B cell (primary cell): Measurements from ENCODE around the gene IFNA7. TPM values are rescaled to one million over a fixed set of nuclear protein-coding genes. Genes with fewer than 3 reads are reported as not detected.
"Not testable (repeated sequence)": the region's sequence is repeated elsewhere in the genome, so short reads cannot be mapped to it uniquely, and the experiment has no call there.

Source experiments
- ATAC-seq: fragments of 200-7000 bp; cut with Tn5 transposase; one replicate; pipeline ENCODE4 v1.10.0; 2021; ENCODE audit warnings: low read depth, mild to moderate bottlenecking, moderate number of reproducible peaks, moderate library complexity
- CTCF ChIA-PET: fragments of 350-600 bp; sonication (Branson Sonifier 250); formaldehyde crosslinking; loops from one replicate; lab custom pipeline; 2021; ENCODE audit warnings: antibody characterized with exemption, inconsistent platforms; lab: Charles Lee
- POLR2A ChIA-PET: fragments of 350-600 bp; sonication (Branson Sonifier 250); formaldehyde crosslinking; loops from one replicate; lab custom pipeline; 2021; ENCODE audit warnings: antibody characterized with exemption; lab: Charles Lee
- DNase-seq: peaks from one replicate; pipeline ENCODE4 v3.0.0; 2013
- H2AFZ ChIP-seq: 2 replicates; pipeline ENCODE4 v1.6.1; 2012; ENCODE audit warnings: mild to moderate bottlenecking, low read depth, low read length; ENCODE audit not compliant: insufficient read depth, poor library complexity, severe bottlenecking
- H3K27ac ChIP-seq, 2 donors: 1 replicate in 1 of 2; 2 replicates in 1 of 2; pipeline ENCODE4 v1.5.1; 2012 to 2013; ENCODE audit warnings: low read length in 2 of 2, mild to moderate bottlenecking in 2 of 2, moderate library complexity in 1 of 2
- H3K27me3 ChIP-seq, 4 experiments: fragments of 200-600 bp in 1 of 4; sonication (generic) in 1 of 4; replicated peaks in 1 of 4; 1 replicate in 2 of 4; 2 replicates in 2 of 4; pipeline versions ENCODE4 v1.6.1 to v1.7.0; 2013 to 2016; ENCODE audit warnings: low read length in 3 of 4, mild to moderate bottlenecking in 2 of 4, mixed read lengths in 1 of 4, moderate library complexity in 1 of 4; ENCODE audit not compliant: insufficient read depth in 4 of 4, control insufficient read depth in 3 of 4; ENCODE audit errors: control extremely low read depth in 1 of 4
- H3K36me3 ChIP-seq, 2 experiments: replicated peaks in 1 of 2; 1 replicate in 1 of 2; 2 replicates in 1 of 2; pipeline versions ENCODE4 v1.6.1 to v1.7.1; 2013; ENCODE audit warnings: low read length in 1 of 2; ENCODE audit not compliant: insufficient read depth in 2 of 2, control insufficient read depth in 1 of 2; ENCODE audit errors: control extremely low read depth in 1 of 2, extremely low read depth in 1 of 2
- H3K4me1 ChIP-seq, 2 donors: fragments of 200-600 bp in 1 of 2; sonication (generic) in 1 of 2; 1 replicate in 1 of 2; 2 replicates in 1 of 2; pipeline versions ENCODE4 v1.5.1 to v1.6.1; 2013 to 2017; ENCODE audit warnings: low read length in 2 of 2; ENCODE audit not compliant: control insufficient read depth in 2 of 2, insufficient read depth in 2 of 2
- H3K4me2 ChIP-seq: replicated peaks from 2 replicates; pipeline ENCODE3; 2012; ENCODE audit warnings: mild to moderate bottlenecking, low read depth, low read length; ENCODE audit not compliant: poor library complexity, severe bottlenecking
- H3K4me3 ChIP-seq, 5 experiments: fragments of 200-600 bp in 1 of 5; sonication (generic) in 1 of 5; 1 replicate in 3 of 5; 2 replicates in 2 of 5; pipeline versions ENCODE4 v1.5.1 to v1.7.0; 2011 to 2016; ENCODE audit warnings: low read length in 4 of 5, mild to moderate bottlenecking in 4 of 5, low read depth in 2 of 5, control low read depth in 1 of 5, moderate library complexity in 1 of 5; ENCODE audit not compliant: insufficient read depth in 1 of 5; ENCODE audit errors: control extremely low read depth in 1 of 5, extremely low read depth in 1 of 5
- H3K79me2 ChIP-seq: fragments of 200-600 bp; sonication (generic); one replicate; pipeline ENCODE4 v1.6.0; 2016; ENCODE audit warnings: low read length; ENCODE audit not compliant: control insufficient read depth, insufficient read depth
- H3K9ac ChIP-seq: fragments of 200-600 bp; sonication (generic); 2 replicates; pipeline ENCODE4 v1.6.1; 2017; ENCODE audit warnings: mild to moderate bottlenecking, low read length, moderate library complexity
- H3K9me3 ChIP-seq, 3 donors: one replicate each; pipeline versions ENCODE4 v1.6.1 to v1.7.1; 2013; ENCODE audit warnings: low read length in 2 of 3; ENCODE audit not compliant: control insufficient read depth in 2 of 3, insufficient read depth in 1 of 3; ENCODE audit errors: control extremely low read depth in 1 of 3
- H4K20me1 ChIP-seq: 2 replicates; pipeline ENCODE4 v1.6.0; 2012; ENCODE audit warnings: mild to moderate bottlenecking, low read length; ENCODE audit not compliant: insufficient read depth, control insufficient read depth, poor library complexity, severe bottlenecking
- H3K27ac Mint-ChIP-seq: one replicate; pipeline ENCODE4 v1.8.0; 2021; ENCODE audit warnings: mixed read lengths
- H3K27me3 Mint-ChIP-seq: one replicate; pipeline ENCODE4 v1.8.0; 2021; ENCODE audit warnings: mixed read lengths
- H3K4me1 Mint-ChIP-seq: one replicate; pipeline ENCODE4 v1.8.0; 2021; ENCODE audit warnings: mixed read lengths
- H3K4me3 Mint-ChIP-seq: one replicate; pipeline ENCODE4 v1.8.0; 2021; ENCODE audit warnings: mixed read lengths
- H3K9me3 Mint-ChIP-seq: one replicate; pipeline ENCODE4 v1.8.0; 2022; ENCODE audit warnings: mixed read lengths; ENCODE audit not compliant: insufficient read depth
- WGBS: methylation state at CpG from one replicate; pipeline ENCODE4 v1.1.5; 2013; ENCODE audit warnings: missing lambda C conversion rate; ENCODE audit not compliant: insufficient coverage; 5-methylcytosine and 5-hydroxymethylcytosine counted together
- intact Hi-C: fragments of 100-400 bp; cut with micrococcal nuclease; formaldehyde crosslinking; loops from one replicate; pipeline ENCODE4 v1.10.0; 2022
- polyA plus RNA-seq: library from polyadenylated mRNA; depleted of rRNA; stranded (reverse); fragments of >200 nt; gene quantifications from 2 replicates; pipeline ENCODE4 v1.2.3, GENCODE V29; 2012
- total RNA-seq, 2 donors: library from RNA; stranded (reverse); fragments of 120-200 nt in 1 of 2; gene quantifications; 1 replicate in 1 of 2; 2 replicates in 1 of 2; pipeline versions ENCODE4 v1.2.3 to v1.2.4, GENCODE V29; 2013 to 2022
- TF ChIP-seq, protein P1 (sequence below): fragments of 200-600 bp; IDR thresholded peaks from one replicate; pipeline ENCODE4 v1.8.0; 2022; ENCODE audit warnings: antibody characterized with exemption, mild to moderate bottlenecking

IFNA7 gene
- total and polyA plus RNA-seq, 2 donors (not counting 1 experiment from before 2014, with no cell fraction given) = not detected

DNA sequence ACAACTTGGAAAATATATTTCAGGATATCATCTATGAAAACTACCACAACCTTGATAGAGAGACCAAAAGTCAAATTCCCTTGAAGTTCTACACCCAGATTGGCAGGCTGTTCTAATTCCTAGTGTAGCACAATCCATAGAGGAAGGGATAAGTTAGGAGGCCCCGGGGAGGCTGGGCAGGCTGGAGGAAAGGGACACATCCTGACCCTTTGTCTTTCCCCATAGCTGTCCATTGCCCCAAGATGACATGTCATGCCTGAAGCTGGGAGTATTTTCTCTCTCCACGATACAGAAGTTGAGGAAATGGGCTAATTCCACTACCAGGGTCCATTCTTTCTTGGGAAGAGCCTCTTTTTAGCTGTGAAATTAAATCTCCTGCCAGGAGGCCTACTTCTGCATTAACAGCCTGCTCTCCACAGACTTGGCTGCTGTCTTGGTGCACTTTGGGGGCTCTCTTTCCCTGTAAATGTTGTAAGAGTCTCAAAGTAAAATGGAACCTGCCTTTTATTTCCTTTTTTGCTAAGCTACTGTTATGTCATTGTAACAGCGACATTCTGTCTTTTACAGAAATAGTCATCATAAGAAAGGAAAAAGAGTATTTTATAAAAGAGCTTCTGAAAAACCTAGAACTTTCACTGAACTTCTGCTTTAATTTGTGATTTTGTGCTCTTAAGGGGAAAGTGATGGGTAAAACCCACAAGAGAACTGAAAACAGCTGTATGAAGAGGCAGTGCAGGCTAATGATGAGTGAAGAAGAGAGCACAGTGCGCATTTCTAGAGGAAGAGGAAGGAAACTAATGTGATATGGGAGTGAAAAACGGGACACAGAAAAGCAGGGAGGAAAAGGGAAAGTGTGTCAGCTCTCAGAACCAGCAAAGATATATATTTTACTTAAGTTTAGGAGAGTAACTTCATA, 11.7 kb upstream of the IFNA7 start:
- CTCF ChIA-PET = interaction anchor here (1.6 kb wide), 1 partner anchor 18 kb away, joined by 7 read pairs; no protein-coding TSS in a partner anchor
- H3K9ac ChIP-seq, H3K36me3 ChIP-seq, H3K9me3 ChIP-seq, H3K79me2 ChIP-seq, H3K27ac Mint-ChIP-seq, H3K4me3 ChIP-seq, H3K4me1 Mint-ChIP-seq, H3K9me3 Mint-ChIP-seq, H3K4me2 ChIP-seq, H3K4me1 ChIP-seq, H4K20me1 ChIP-seq, POLR2A ChIA-PET, H3K27ac ChIP-seq, intact Hi-C loops: not testable (repeated sequence)
- DNase-seq (peak; percentile 20), ATAC-seq (peak; percentile 43)
- H3K27me3 Mint-ChIP-seq = peaks cover 13% of the 10 kb centered on the region
- no CpG with 5 or more reads among the region's 5 CpGs for WGBS
- H3K4me3 Mint-ChIP-seq = peak overlapping the region; percentile 2
- peaks cover 0 to 12% (median 5%) of the 10 kb centered on the region in 4 experiments for H3K27me3 ChIP-seq
- H2AFZ ChIP-seq = peak overlapping the region; percentile 42
- TF ChIP-seq, protein P1, sequence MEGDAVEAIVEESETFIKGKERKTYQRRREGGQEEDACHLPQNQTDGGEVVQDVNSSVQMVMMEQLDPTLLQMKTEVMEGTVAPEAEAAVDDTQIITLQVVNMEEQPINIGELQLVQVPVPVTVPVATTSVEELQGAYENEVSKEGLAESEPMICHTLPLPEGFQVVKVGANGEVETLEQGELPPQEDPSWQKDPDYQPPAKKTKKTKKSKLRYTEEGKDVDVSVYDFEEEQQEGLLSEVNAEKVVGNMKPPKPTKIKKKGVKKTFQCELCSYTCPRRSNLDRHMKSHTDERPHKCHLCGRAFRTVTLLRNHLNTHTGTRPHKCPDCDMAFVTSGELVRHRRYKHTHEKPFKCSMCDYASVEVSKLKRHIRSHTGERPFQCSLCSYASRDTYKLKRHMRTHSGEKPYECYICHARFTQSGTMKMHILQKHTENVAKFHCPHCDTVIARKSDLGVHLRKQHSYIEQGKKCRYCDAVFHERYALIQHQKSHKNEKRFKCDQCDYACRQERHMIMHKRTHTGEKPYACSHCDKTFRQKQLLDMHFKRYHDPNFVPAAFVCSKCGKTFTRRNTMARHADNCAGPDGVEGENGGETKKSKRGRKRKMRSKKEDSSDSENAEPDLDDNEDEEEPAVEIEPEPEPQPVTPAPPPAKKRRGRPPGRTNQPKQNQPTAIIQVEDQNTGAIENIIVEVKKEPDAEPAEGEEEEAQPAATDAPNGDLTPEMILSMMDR = peak; percentile 34

DNA sequence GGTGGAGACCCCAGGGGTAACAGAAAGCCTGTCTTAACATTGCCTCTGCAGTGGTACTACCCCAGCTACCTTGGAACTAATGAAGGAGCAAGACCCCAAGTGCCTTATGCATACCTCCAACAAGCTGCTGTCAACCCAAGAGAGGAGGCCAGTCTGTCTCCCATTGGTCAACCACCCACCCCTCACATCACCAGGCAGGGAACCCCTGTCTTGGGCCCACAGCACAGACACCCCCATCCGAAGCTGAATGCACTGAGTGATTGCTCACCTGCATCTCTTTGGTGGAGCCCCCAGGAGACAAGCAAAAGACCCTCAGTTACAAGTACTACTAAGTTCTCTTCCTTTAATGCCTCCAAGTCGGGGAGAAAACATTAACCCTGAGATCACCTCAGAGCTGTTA, 10.2 kb upstream of the IFNA7 start:
- H3K9ac ChIP-seq, CTCF ChIA-PET, H3K4me3 ChIP-seq, H3K27me3 Mint-ChIP-seq, ATAC-seq, H3K4me1 Mint-ChIP-seq, intact Hi-C loops, H3K27me3 ChIP-seq, H3K9me3 ChIP-seq, DNase-seq, H2AFZ ChIP-seq, H3K27ac ChIP-seq, H3K4me3 Mint-ChIP-seq, H3K79me2 ChIP-seq, H3K36me3 ChIP-seq, POLR2A ChIA-PET, H4K20me1 ChIP-seq, H3K4me2 ChIP-seq, H3K4me1 ChIP-seq, H3K9me3 Mint-ChIP-seq, H3K27ac Mint-ChIP-seq: not testable (repeated sequence)
- 92% methylated on average over 2 of the region's 2 CpGs for WGBS

DNA sequence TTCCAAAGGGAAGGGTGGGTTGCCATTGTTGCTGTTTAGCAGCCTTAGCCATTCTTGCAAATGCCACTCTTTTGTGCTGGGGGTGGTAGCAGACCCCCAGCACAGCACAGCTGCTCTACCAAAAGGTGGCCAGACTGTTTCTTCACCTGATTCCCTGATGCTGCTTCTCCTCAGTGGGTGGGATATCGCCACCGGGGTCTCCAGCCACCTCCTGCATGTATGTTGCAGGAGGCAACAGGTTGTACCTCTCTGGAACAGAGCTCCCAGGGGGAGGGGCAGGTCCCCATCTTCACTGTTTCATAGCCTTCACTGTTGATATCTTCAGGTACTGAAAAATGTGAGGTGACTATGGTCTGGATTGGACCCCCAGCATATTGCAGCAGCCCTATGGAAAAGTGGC, 8.8 kb upstream of the IFNA7 start:
- CTCF ChIA-PET = interaction anchor here (1.5 to 1.6 kb wide), 2 partner anchors 25 to 107 kb away, joined by 3 to 4 read pairs; no protein-coding TSS in a partner anchor
- intact Hi-C loops = not testable (repeated sequence)

More for the DNA sequence above, 8.8 kb upstream of the IFNA7 start:
- ATAC-seq, H3K4me1 ChIP-seq, H3K4me1 Mint-ChIP-seq, H3K27ac ChIP-seq, H3K79me2 ChIP-seq, POLR2A ChIA-PET, H3K36me3 ChIP-seq, H3K27ac Mint-ChIP-seq, H3K4me2 ChIP-seq, H3K9ac ChIP-seq, H2AFZ ChIP-seq, H3K9me3 Mint-ChIP-seq, H3K27me3 ChIP-seq, H3K9me3 ChIP-seq, H3K4me3 ChIP-seq, DNase-seq, H4K20me1 ChIP-seq, H3K4me3 Mint-ChIP-seq: not testable (repeated sequence)
- no CpG with 5 or more reads among the region's 2 CpGs for WGBS
- H3K27me3 Mint-ChIP-seq = peaks cover 13% of the 10 kb centered on the region
